HepG2 (cell line): ENCODE measurements around the gene MEIOB. TPM values are rescaled to one million over a fixed set of nuclear protein-coding genes. Genes with fewer than 3 reads are reported as not detected.

Source experiments
- ATAC-seq: fragments of 200-7000 bp; cut with Tn5 transposase; 3 replicates; pipeline ENCODE4 v1.9.1; 2020; ENCODE audit warnings: mild to moderate bottlenecking, moderate library complexity
- BruUV-seq: library from RNA; stranded (reverse); fragments of 400-500 nt; replicated peaks from 2 replicates; lab custom pipeline; 2021; lab: Mats Ljungman, UMichigan
- CTCF ChIA-PET: fragments of 300-600 bp; formaldehyde crosslinking; extraction: SDS; loops from one replicate; lab custom pipeline; 2021; ENCODE audit warnings: low total read pairs, inconsistent platforms, low intra/inter-chr PET ratio; lab: Yijun Ruan, JAX
- POLR2A ChIA-PET: fragments of 350-600 bp; sonication (Branson Sonifier 250); formaldehyde crosslinking; loops from one replicate; lab custom pipeline; 2020; ENCODE audit warnings: antibody characterized with exemption, inconsistent platforms; lab: Yijun Ruan, JAX
- DNase-seq: peaks from one replicate; pipeline ENCODE4 v3.0.0-alpha.2; 2015; ENCODE audit warnings: low spot score
- FAIRE-seq: peaks from 3 replicates; lab custom pipeline; 2011; peaks lifted over from hg19 to GRCh38; lab: Jason Lieb, UNC
- H2AFZ ChIP-seq: one replicate; pipeline ENCODE4 v1.6.1; 2011; ENCODE audit warnings: low read length, inconsistent platforms
- H3K27ac ChIP-seq: fragments of 300-600 bp; 3 replicates; pipeline ENCODE4 v1.8.0; 2011; ENCODE audit warnings: mixed run types, mild to moderate bottlenecking, mixed read lengths, low read length, inconsistent platforms; ENCODE audit not compliant: insufficient read depth; ENCODE audit errors: extremely low read length
- H3K27me3 ChIP-seq, 2 experiments: fragments of 200-600 bp in 1 of 2; 2 replicates in 1 of 2; 3 replicates in 1 of 2; pipeline versions ENCODE4 v1.6.0 to v1.8.0; 2011; ENCODE audit warnings: low read length in 2 of 2, mild to moderate bottlenecking in 2 of 2, moderate library complexity in 2 of 2, inconsistent platforms in 1 of 2; ENCODE audit not compliant: insufficient read depth in 2 of 2, control insufficient read depth in 1 of 2
- H3K36me3 ChIP-seq, 2 experiments: fragments of 200-600 bp in 1 of 2; replicated peaks in 1 of 2; 2 replicates in 1 of 2; 3 replicates in 1 of 2; pipeline versions ENCODE4 v1.5.1 to v1.8.0; 2011; ENCODE audit warnings: low read length in 2 of 2, inconsistent platforms in 1 of 2; ENCODE audit not compliant: insufficient read depth in 2 of 2, control insufficient read depth in 1 of 2
- H3K4me1 ChIP-seq: 2 replicates; pipeline ENCODE4 v1.5.1; 2012; ENCODE audit warnings: low read length, inconsistent platforms; ENCODE audit not compliant: insufficient read depth
- H3K4me2 ChIP-seq: 2 replicates; pipeline ENCODE4 v1.6.0; 2011; ENCODE audit warnings: low read depth, low read length, inconsistent platforms
- H3K4me3 ChIP-seq, 3 experiments: fragments of 200-600 bp in 1 of 3; sonication (generic), shearing (Covaris generic) in 1 of 3; replicated peaks in 1 of 3; 2 replicates each; pipeline ENCODE4 v1.5.1; 2011 to 2016; ENCODE audit warnings: low read length in 3 of 3, inconsistent platforms in 2 of 3, low read depth in 2 of 3, mild to moderate bottlenecking in 2 of 3, control low read depth in 1 of 3, mixed read lengths in 1 of 3; ENCODE audit not compliant: insufficient read depth in 1 of 3
- H3K79me2 ChIP-seq: one replicate; pipeline ENCODE4 v1.6.1; 2011; ENCODE audit warnings: low read length, inconsistent platforms; ENCODE audit not compliant: insufficient read depth
- H3K9ac ChIP-seq: 2 replicates; pipeline ENCODE4 v1.6.0; 2011; ENCODE audit warnings: mild to moderate bottlenecking, low read depth, low read length, inconsistent platforms; ENCODE audit not compliant: insufficient read depth
- H3K9me3 ChIP-seq: 2 replicates; pipeline ENCODE4 v1.5.1; 2012; ENCODE audit warnings: mild to moderate bottlenecking, low read length
- H4K20me1 ChIP-seq: 2 replicates; pipeline ENCODE4 v1.6.0; 2011; ENCODE audit warnings: inconsistent platforms, mild to moderate bottlenecking, low read length, moderate library complexity; ENCODE audit not compliant: insufficient read depth
- AGO2 ChIP-seq: fragments of 200-400 bp; formaldehyde crosslinking; optimal IDR thresholded peaks from 2 replicates; pipeline ENCODE3; 2017; ENCODE audit warnings: mild to moderate bottlenecking, low read depth, low read length, moderate library complexity
- CSRNP1 ChIP-seq: sonication (generic); formaldehyde crosslinking; IDR thresholded peaks from 2 replicates; pipeline ENCODE4 v1.8.1; 2023; ENCODE audit warnings: mild to moderate bottlenecking, missing genetic modification reagents
- HBP1 ChIP-seq: IDR thresholded peaks from 2 replicates; pipeline ENCODE4 v1.6.1; 2016; ENCODE audit warnings: low read depth, control low read depth
- MYPOP ChIP-seq: sonication (generic); formaldehyde crosslinking; IDR thresholded peaks from 2 replicates; pipeline ENCODE4 v1.8.1; 2023; ENCODE audit warnings: mild to moderate bottlenecking, moderate library complexity, missing genetic modification reagents
- ZNF34 ChIP-seq: sonication (generic); formaldehyde crosslinking; IDR thresholded peaks from 2 replicates; pipeline ENCODE4 v1.4.0; 2020; ENCODE audit warnings: mild to moderate bottlenecking, missing genetic modification reagents, borderline replicate concordance
- ZNF703 ChIP-seq: sonication (generic); formaldehyde crosslinking; IDR thresholded peaks from 2 replicates; pipeline ENCODE4 v1.5.1; 2020; ENCODE audit warnings: missing genetic modification reagents, mild to moderate bottlenecking, moderate library complexity, borderline replicate concordance
- ZNF740 ChIP-seq: sonication (generic); formaldehyde crosslinking; IDR thresholded peaks from 2 replicates; pipeline ENCODE4 v1.4.0; 2020; ENCODE audit warnings: missing genetic modification reagents
- WGBS: methylation state at CpG from one replicate; pipeline ENCODE4 v1.1.6; 2017; ENCODE audit warnings: low lambda C conversion rate; 5-methylcytosine and 5-hydroxymethylcytosine counted together
- in situ Hi-C: cut with HindIII; loops from 2 replicates; pipeline ENCODE4 v1.10.0; 2017; ENCODE audit warnings: low pct_unique_long_range_greater_than_20kb; ENCODE audit not compliant: extremely low pct_ligation_motif_present
- intact Hi-C: fragments of 100-400 bp; cut with micrococcal nuclease; formaldehyde crosslinking; loops from one replicate; pipeline ENCODE4 v1.10.0; 2022; ENCODE audit not compliant: unreplicated experiment
- polyA plus RNA-seq, 8 experiments: library from polyadenylated mRNA; depleted of rRNA in 3 of 8; stranded (reverse) in 7 of 8; unstranded in 1 of 8; fragments of >200 nt; fragmentation: Illumina TruSeq in 4 of 8; extraction: Trizol in 4 of 8; gene quantifications; 2 replicates each; pipeline versions ENCODE4 v1.2.1 to v1.2.3, GENCODE V29; 2011 to 2016; ENCODE audit warnings: low read depth in 4 of 8, missing spikeins in 1 of 8, mixed read lengths in 1 of 8; ENCODE audit not compliant: insufficient read depth in 1 of 8
- total RNA-seq, 5 experiments: library from RNA; depleted of rRNA; stranded (reverse); fragments of >200 nt; fragmentation: Illumina TruSeq; extraction: Trizol; gene quantifications; 2 replicates each; pipeline ENCODE4 v1.2.3, GENCODE V29; 2016; ENCODE audit warnings: low read depth in 1 of 5

Gene MEIOB
- total and polyA plus RNA-seq, 2 of the 13 experiments (the other 11 are each of a cell fraction or from before 2014, with no cell fraction given), result 0.17 TPM; not detected in 1

GRCh38 chr16:1791943-1792812, 79.8 kb downstream of the MEIOB start:
- ATAC-seq, result no peak
- no peak overlapping the region for H3K9ac ChIP-seq
- no peak overlapping the region for H3K27ac ChIP-seq
- H3K36me3 ChIP-seq, result peaks cover 1 to 4% of the 10 kb centered on the region in 2 experiments; a peak in 2 of 5 replicates
- H3K4me1 ChIP-seq, result peaks cover 25% of the 10 kb centered on the region
- CTCF ChIA-PET, result no interaction called here
- intact Hi-C loops, result no loop called here
- TF ChIP-seq AGO2 (peak; percentile 15), MYPOP (CRISPR knock-in tag) (no peak)
- TF ChIP-seq, all 625 proteins: peak for 1
- H2AFZ ChIP-seq, result no peak overlapping the region
- H3K4me3 ChIP-seq, result no peak overlapping the region
- H3K9me3 ChIP-seq, result no peaks in the 10 kb centered on the region
- DNase-seq (no peak), FAIRE-seq (no peak)
- H3K4me2 ChIP-seq, result no peak overlapping the region
- H3K79me2 ChIP-seq, result no peaks in the 10 kb centered on the region
- WGBS, result 91% methylated on average over 7 of the region's 59 CpGs
- no TSS peak for BruUV-seq
- in situ Hi-C loops, result no loop called here
- POLR2A ChIA-PET, result interaction anchor here (1.2 to 5.5 kb wide), 2 partner anchors 9 to 15 kb away, joined by 3 to 57 read pairs; partner anchors contain the start of genes NUBP2 and SPSB3
- H3K27me3 ChIP-seq, result no peaks in the 10 kb centered on the region
- H4K20me1 ChIP-seq, result no peaks in the 10 kb centered on the region

GRCh38 chr16:1791256-1791942, 80.6 kb downstream of the MEIOB start:
- Histone ChIP-seq H3K9ac (no peak overlapping the region), H4K20me1 (no peaks in the 10 kb centered on the region), H3K27me3 (no peaks in the 10 kb centered on the region), H2AFZ (no peak overlapping the region), H3K4me1 (peaks cover 25% of the 10 kb centered on the region), H3K9me3 (no peaks in the 10 kb centered on the region), H3K79me2 (peaks cover 3% of the 10 kb centered on the region), H3K4me2 (no peak overlapping the region), H3K36me3 (peaks cover 3 to 4% of the 10 kb centered on the region in 2 experiments; a peak in 3 of 5 replicates), H3K4me3 (no peak overlapping the region), H3K27ac (no peak overlapping the region)
- ChIA-PET POLR2A (interaction anchor here (5.5 kb wide), 1 partner anchor 8 kb away, joined by 57 read pairs; the partner anchor contains the start of genes NUBP2 and SPSB3), CTCF (no interaction called here)
- intact Hi-C loops (no loop called here), in situ Hi-C loops (no loop called here)
- no peak for DNase-seq
- 91% methylated on average over 11 of the region's 53 CpGs for WGBS
- no TSS peak for BruUV-seq
- FAIRE-seq, result no peak
- ATAC-seq, result no peak
- peak; percentile 26 for TF ChIP-seq AGO2
- TF ChIP-seq ZNF740 (CRISPR knock-in tag), result no peak
- no peak for TF ChIP-seq CSRNP1
- TF ChIP-seq ZNF34, result no peak
- TF ChIP-seq HBP1 (CRISPR knock-in tag), result no peak
- no peak for TF ChIP-seq ZNF703 (CRISPR knock-in tag)
